Endothelial cell of umbilical vein (primary cell): Measurements from ENCODE around the gene CDK9. TPM values are rescaled to one million over a fixed set of nuclear protein-coding genes. Genes with fewer than 3 reads are reported as not detected.
A peak's percentile ranks its signal among the peaks of the same experiment; 100 is the strongest.

ENCODE experiments used
- BruUV-seq: library from RNA; stranded (reverse); fragments of 400-500 nt; replicated peaks from 2 replicates; lab custom pipeline; 2021; lab: Mats Ljungman, UMichigan
- CTCF ChIA-PET: fragments of 300-600, 350-600 bp; sonication (Branson Sonifier 250); formaldehyde crosslinking; loops from one replicate; lab custom pipeline; 2021; ENCODE audit warnings: antibody characterized with exemption, inconsistent platforms; lab: Charles Lee
- POLR2A ChIA-PET: fragments of 300-600, 350-600 bp; sonication (Branson Sonifier 250); formaldehyde crosslinking; loops from one replicate; lab custom pipeline; 2021; ENCODE audit warnings: antibody characterized with exemption, inconsistent platforms; lab: Charles Lee
- DNase-seq: peaks from one replicate; pipeline ENCODE4 v3.0.0-alpha.2; 2011; ENCODE audit warnings: low read depth, low spot score
- FAIRE-seq: peaks from 2 replicates; lab custom pipeline; 2011; peaks lifted over from hg19 to GRCh38; lab: Jason Lieb, UNC
- H2AFZ ChIP-seq: 2 replicates; pipeline ENCODE4 v1.6.0; 2012; ENCODE audit warnings: low read depth, low read length, control low read depth, inconsistent platforms
- H3K27ac ChIP-seq: 2 replicates; pipeline ENCODE4 v1.5.1; 2011; ENCODE audit warnings: low read depth, mild to moderate bottlenecking, control low read depth, low read length, moderate library complexity; ENCODE audit not compliant: insufficient read depth
- H3K27me3 ChIP-seq, 2 experiments: 2 replicates each; pipeline versions ENCODE4 v1.6.0 to v1.6.1; 2011; ENCODE audit warnings: low read length in 2 of 2, mixed read lengths in 1 of 2; ENCODE audit not compliant: control insufficient read depth in 2 of 2, insufficient read depth in 2 of 2
- H3K36me3 ChIP-seq, 2 experiments: 2 replicates in 1 of 2; 3 replicates in 1 of 2; pipeline ENCODE4 v1.5.1; 2011; ENCODE audit warnings: low read length in 2 of 2, mild to moderate bottlenecking in 1 of 2, moderate library complexity in 1 of 2; ENCODE audit not compliant: control insufficient read depth in 2 of 2, insufficient read depth in 2 of 2; ENCODE audit errors: extremely low read depth in 1 of 2
- H3K4me1 ChIP-seq: 3 replicates; pipeline ENCODE4 v1.5.1; 2011; ENCODE audit warnings: mild to moderate bottlenecking, low read length; ENCODE audit not compliant: control insufficient read depth, insufficient read depth; ENCODE audit errors: extremely low read depth
- H3K4me2 ChIP-seq: 2 replicates; pipeline ENCODE4 v1.6.1; 2011; ENCODE audit warnings: low read length, control low read depth, mixed read lengths; ENCODE audit not compliant: insufficient read depth
- H3K4me3 ChIP-seq, 3 experiments: fragments of 200-600 bp in 1 of 3; sonication (generic), shearing (Covaris generic) in 1 of 3; replicated peaks in 1 of 3; 2 replicates each; pipeline ENCODE4 v1.5.1; 2011 to 2016; ENCODE audit warnings: control low read depth in 3 of 3, low read length in 3 of 3, mild to moderate bottlenecking in 2 of 3, inconsistent platforms in 1 of 3, low read depth in 1 of 3, moderate library complexity in 1 of 3; ENCODE audit not compliant: insufficient read depth in 1 of 3
- H3K79me2 ChIP-seq: 2 replicates; pipeline ENCODE4 v1.6.0; 2012; ENCODE audit warnings: low read length, inconsistent platforms; ENCODE audit not compliant: control insufficient read depth, insufficient read depth
- H3K9ac ChIP-seq: replicated peaks from 2 replicates; pipeline ENCODE3; 2011; ENCODE audit warnings: low read length, control low read depth; ENCODE audit not compliant: insufficient read depth; ENCODE audit errors: extremely low read depth
- H3K9me1 ChIP-seq: replicated peaks from 3 replicates; pipeline ENCODE4 v1.6.0; 2011; ENCODE audit warnings: mild to moderate bottlenecking, low read length; ENCODE audit not compliant: control insufficient read depth, insufficient read depth; ENCODE audit errors: extremely low read depth
- H3K9me3 ChIP-seq: replicated peaks from 2 replicates; pipeline ENCODE4 v1.5.1; 2012; ENCODE audit warnings: low read length, inconsistent platforms; ENCODE audit not compliant: control insufficient read depth, insufficient read depth
- H4K20me1 ChIP-seq: replicated peaks from 2 replicates; pipeline ENCODE3; 2011; ENCODE audit warnings: mild to moderate bottlenecking, low read length; ENCODE audit not compliant: control insufficient read depth, insufficient read depth; ENCODE audit errors: extremely low read depth
- CTCF ChIP-seq, 2 donors: IDR thresholded peaks; 1 replicate in 1 of 2; 2 replicates in 1 of 2; pipeline ENCODE4 v1.5.1; 2011; ENCODE audit warnings: low read length in 2 of 2, mild to moderate bottlenecking in 2 of 2, moderate library complexity in 2 of 2, control low read depth in 1 of 2, inconsistent platforms in 1 of 2, low read depth in 1 of 2; ENCODE audit not compliant: insufficient read depth in 1 of 2; ENCODE audit errors: extremely low read depth in 1 of 2
- FOS ChIP-seq: IDR thresholded peaks from 2 replicates; pipeline ENCODE4 v1.6.1; 2011; ENCODE audit warnings: mild to moderate bottlenecking, low read length, moderate library complexity, borderline replicate concordance; ENCODE audit not compliant: insufficient read depth
- dilution Hi-C: fragments of 300-500 bp; cut with MboI; formaldehyde crosslinking; loops from one replicate; pipeline ENCODE4 v1.15.0; 2019; ENCODE audit warnings: low sequenced_read_pairs; ENCODE audit not compliant: extremely low pct_ligation_motif_present
- intact Hi-C: fragments of 100-400 bp; cut with micrococcal nuclease; formaldehyde crosslinking; loops from one replicate; pipeline ENCODE4 v1.10.0; 2022
- polyA plus RNA-seq, 4 experiments: library from polyadenylated mRNA; depleted of rRNA in 3 of 4; stranded (reverse) in 3 of 4; unstranded in 1 of 4; fragments of >200 nt; gene quantifications; 2 replicates each; pipeline versions ENCODE4 v1.2.1 to v1.2.3, GENCODE V29; 2011 to 2012; ENCODE audit warnings: missing spikeins in 1 of 4
- total RNA-seq: library from RNA; stranded (reverse); gene quantifications from 2 replicates; pipeline ENCODE4 v1.2.3, GENCODE V29; 2021

The CDK9 gene
- total and polyA plus RNA-seq, 2 donors (not counting 3 experiments of a cell fraction or from before 2014, with no cell fraction given) = 92.2 to 124 TPM

GRCh38 chr9:127801955-127802575, 16.2 kb downstream of the CDK9 start:
- Histone ChIP-seq H3K36me3 (peaks cover under 1 to 6% of the 10 kb centered on the region in 2 experiments), H3K4me3 (peak overlapping the region in 2 of 3 experiments; percentile 36 to 53), H3K9me3 (no peaks in the 10 kb centered on the region), H3K9me1 (no peaks in the 10 kb centered on the region), H3K9ac (peak overlapping the region; percentile 30), H3K4me1 (peaks cover 19% of the 10 kb centered on the region), H3K4me2 (peak overlapping the region; percentile 75), H3K79me2 (peaks cover 18% of the 10 kb centered on the region), H2AFZ (peak overlapping the region; percentile 85), H3K27me3 (no peaks in the 10 kb centered on the region), H3K27ac (peak overlapping the region; percentile 43), H4K20me1 (no peaks in the 10 kb centered on the region)
- POLR2A ChIA-PET = interaction anchor here (1.5 kb wide), 1 partner anchor 9 kb away, joined by 3 read pairs; no protein-coding TSS in a partner anchor
- DNase-seq (no peak), FAIRE-seq (peak; percentile 44)
- TF ChIP-seq FOS (no peak), CTCF (IDR thresholded peaks at IDR 0.05; ENCODE audit: extremely low read depth in 1 of 2, insufficient read depth in 1 of 2, low read depth in 1 of 2, low read length in 2 of 2) (peak; percentile 5)
- dilution Hi-C loops = no loop called here
- TSS peak; percentile 5 for BruUV-seq
- intact Hi-C loops = loop anchor here (2.0 to 5.0 kb wide), 3 partner anchors 31 to 210 kb away; partner anchors contain the start of gene ENG
- CTCF ChIA-PET = interaction anchor here (0.8 to 1.9 kb wide), 3 partner anchors 67 to 120 kb away, joined by 6 to 9 read pairs (median 6); partner anchors contain the start of gene TOR2A
